ENCODE results near the gene MYL6.

MYL6 gene

DNA sequence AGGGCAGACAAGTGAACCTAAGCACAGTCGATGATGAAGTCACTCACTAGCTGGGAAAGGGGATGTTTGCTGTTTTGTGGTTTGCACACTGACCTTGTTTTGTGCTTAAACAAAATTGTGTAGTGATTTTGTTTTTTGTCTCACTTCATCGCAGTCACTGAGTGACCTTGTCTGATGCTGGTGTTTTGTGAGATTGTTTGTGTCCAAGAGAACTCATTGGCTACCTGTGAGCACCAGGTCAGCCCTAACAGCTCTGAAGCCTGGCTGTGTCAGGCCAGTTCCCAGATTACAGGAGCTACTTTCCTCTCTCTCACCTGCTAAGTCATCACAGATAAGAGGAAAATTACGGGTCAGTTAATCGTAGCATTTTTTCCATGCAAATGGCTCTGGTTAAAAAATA lies 34.0 kb upstream of the MYL6 start:
- TF ChIP-seq CTCF (IDR thresholded peaks at IDR 0.05; ENCODE audit: low read depth, low read length), result no peak
- DNase-seq (ENCODE audit: extremely low read depth, low read depth), result no peak

DNA sequence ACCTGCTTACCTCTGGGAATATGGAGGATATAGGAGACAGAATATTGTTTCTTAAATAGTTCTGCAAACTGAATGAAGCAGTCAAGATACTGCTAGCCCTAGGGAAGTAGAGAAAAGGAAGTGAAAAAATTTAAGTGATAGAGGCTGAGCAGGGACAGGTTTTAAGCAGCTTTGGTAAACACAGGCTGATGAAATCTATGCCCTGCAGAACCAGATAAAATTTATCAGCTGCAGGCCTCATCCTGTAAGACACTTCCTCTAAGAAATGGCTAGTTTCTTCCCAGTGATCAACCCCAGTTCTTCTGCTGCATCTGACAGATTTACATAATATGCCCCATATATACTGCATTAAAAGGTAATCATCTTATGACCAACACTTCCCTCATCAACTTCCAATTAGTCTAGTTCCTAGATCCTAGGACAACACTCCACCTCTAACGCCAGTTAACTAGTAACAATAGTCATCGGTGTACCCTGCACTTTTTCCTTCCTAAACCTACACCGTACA lies 31.4 kb upstream of the MYL6 start:
- no peak for DNase-seq (ENCODE audit: extremely low read depth, low read depth)
- no peak for TF ChIP-seq CTCF (IDR thresholded peaks at IDR 0.05; ENCODE audit: low read depth, low read length)

- DNase-seq (ENCODE audit: extremely low read depth, low read depth), result no peak
- TF ChIP-seq CTCF (IDR thresholded peaks at IDR 0.05; ENCODE audit: low read depth, low read length), result no peak
Observed at GRCh38 chr12:56127485-56127887, 30.7 kb upstream of the MYL6 start.

- no peak for TF ChIP-seq CTCF (IDR thresholded peaks at IDR 0.05; ENCODE audit: low read depth, low read length)
- peak; percentile 99 for DNase-seq (ENCODE audit: extremely low read depth, low read depth)
Observed at GRCh38 chr12:56127888-56128669, 30.1 kb upstream of the MYL6 start, which contains the start of gene ESYT1. ESYT1 (plus strand) TSS chr12:56128267; CDS start chr12:56128320, 53 bp downstream.

DNA sequence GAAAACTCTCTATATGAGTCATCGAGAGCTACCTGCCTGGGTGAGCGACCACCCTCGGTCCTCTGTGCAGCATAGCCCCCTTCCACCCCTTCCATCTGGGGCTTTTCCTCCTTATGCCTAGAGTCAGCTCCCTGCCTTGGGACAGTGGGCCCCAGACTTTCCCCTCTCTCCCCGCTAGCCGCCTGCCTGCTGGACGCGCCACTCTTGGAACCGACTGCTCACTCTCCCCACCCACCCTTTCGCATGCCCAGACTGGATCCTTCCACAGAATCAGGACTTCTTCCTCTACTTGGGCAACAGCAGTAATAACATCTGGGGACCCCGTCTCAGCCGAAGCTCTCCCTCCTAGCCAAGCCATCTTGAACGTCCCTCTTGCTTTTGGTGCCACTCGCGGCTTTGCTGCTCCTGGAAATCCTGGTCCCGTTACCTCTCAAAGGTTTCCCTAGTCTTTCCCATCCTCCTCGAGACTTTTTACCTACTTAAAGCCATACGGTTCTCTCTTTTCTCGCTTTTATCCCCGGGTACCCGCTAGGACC lies 29.4 kb upstream of the MYL6 start:
- no peak for TF ChIP-seq CTCF (IDR thresholded peaks at IDR 0.05; ENCODE audit: low read depth, low read length)
- DNase-seq (ENCODE audit: extremely low read depth, low read depth), result no peak

GRCh38 chr12:56129206-56129941 lies 28.8 kb upstream of the MYL6 start:
- DNase-seq (ENCODE audit: extremely low read depth, low read depth), result no peak
- no peak for TF ChIP-seq CTCF (IDR thresholded peaks at IDR 0.05; ENCODE audit: low read depth, low read length)
